Fibroblast of the conjunctiva (primary cell): ENCODE results near the gene UNC5B.

Experiments
- DNase-seq: peaks from one replicate; pipeline ENCODE4 v3.0.0-alpha.2; 2010; ENCODE audit warnings: low read depth

The UNC5B gene

GRCh38 chr10:71255550-71255807 is 43.1 kb downstream of the UNC5B start:
- no peak for DNase-seq

DNA sequence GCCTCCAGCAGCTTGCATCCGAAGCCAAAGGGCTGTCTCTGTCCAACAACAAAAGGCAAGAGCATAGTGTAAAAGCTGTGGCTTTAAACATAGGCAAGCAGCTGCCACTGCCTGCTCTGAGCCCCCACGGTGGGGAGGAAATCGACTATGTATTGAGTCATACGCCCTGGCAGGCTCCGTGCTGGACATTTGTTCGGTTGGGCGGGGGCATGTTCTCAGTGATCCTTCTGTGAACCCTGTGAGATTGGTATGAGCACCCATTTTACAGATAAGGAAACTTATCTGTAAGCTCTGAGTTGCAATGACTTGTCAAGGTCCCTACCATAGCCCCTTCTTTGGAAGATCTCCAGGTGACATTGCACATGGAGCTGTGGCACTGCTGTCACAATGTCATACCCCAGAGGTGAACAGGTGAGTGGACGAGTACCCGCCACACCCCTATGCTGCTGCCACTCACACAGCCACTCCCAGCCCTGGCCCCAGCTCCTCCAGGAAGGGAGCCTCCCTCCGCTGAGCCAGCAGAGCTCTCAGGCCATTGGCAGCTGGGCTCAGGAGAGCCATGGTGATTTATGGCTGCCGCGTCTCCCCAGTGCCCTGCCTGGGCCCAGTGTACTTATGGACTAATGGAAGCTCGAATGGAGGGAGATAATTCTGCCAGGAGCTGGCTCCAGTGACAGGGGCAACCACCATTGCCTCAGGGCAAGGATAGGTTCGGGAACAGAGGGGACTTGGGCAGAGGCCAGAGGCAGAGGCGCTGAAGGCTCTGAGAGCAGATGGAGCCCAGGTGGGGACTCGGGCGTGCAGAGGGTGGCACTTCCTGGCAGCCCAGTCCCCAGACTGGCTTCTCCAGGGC is 43.7 kb downstream of the UNC5B start:
- DNase-seq = peak; percentile 82

GRCh38 chr10:71256661-71257318 is 44.4 kb downstream of the UNC5B start:
- DNase-seq = no peak

DNA sequence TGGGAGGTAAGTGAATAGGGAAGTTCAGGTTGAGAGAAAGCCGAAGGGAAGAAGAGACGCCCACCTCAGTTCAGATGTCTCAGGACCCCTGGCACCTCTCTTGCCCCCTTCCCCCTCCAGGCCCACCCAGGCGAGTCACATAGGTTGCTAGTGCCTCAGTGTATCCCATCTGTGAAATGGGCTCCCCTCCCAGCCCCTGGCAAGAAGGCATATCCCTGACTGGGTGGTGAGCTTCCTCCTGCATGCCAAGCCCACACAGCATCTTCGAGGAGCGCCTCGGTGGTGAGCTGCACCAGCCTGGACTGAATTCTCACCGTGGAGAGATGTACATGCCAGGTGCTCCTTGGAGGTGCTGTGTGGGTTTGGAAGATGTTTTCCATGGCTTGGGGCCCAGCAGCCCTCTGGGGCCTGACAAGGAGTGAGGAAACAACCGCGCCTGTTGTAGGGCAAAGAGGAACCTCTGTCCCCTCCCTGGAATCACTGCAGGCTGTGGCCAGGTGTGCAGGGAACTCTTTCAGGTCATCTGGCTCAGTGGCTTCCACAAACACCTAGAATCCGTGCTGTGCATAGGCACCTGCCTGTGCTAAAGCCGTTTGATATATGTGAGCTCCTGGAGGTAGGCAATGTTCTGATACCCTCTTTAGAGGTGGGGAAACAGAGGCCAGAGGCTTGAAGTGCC is 45.1 kb downstream of the UNC5B start:
- no peak for DNase-seq

- DNase-seq = no peak
These were observed 45.7 kb downstream of the UNC5B start for GRCh38 chr10:71258046-71258445.

GRCh38 chr10:71258446-71259145 is 46.2 kb downstream of the UNC5B start:
- DNase-seq = no peak

- DNase-seq = no peak
These were observed 46.9 kb downstream of the UNC5B start for GRCh38 chr10:71259282-71259681.

DNA sequence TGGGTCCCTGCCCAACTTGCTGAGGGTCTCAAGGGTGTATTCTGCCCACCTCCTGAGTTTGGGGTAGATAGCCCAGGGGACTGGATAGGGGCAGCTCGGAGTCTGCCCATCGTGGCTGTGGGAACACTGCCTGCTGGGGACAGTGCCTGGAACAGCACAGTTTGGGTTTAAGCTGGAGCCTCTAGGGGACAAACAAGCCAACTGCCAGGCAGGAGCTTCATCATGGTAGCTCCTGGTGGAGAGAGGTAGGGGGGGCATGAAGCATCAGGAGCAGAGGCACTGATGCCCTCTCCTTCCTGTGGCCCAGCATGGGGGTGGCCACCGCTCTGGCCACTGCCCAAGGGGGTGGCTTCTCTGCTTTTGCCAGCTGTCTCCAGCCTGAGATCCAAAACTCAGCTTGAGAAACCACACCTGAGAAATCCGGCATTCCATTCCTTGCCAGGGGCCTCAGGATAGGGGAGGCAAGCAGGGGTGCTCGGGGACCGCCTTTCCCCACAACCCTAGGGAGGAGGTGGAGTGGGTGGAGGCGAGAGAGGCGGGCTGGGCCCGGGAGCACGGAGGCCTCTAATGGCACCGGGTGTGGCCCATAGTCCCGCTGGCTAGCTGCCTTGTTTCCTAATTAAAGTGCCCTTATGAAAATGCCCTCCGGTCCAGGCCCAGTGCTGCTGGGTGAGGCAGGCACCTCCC is 47.6 kb downstream of the UNC5B start:
- no peak for DNase-seq

- peak; percentile 80 for DNase-seq
These were observed 48.4 kb downstream of the UNC5B start for GRCh38 chr10:71260622-71261325.

- DNase-seq = no peak
These were observed 49.7 kb downstream of the UNC5B start for GRCh38 chr10:71262027-71262426.

GRCh38 chr10:71262817-71263216 is 50.4 kb downstream of the UNC5B start:
- DNase-seq = no peak

GRCh38 chr10:71263376-71263775 is 51.0 kb downstream of the UNC5B start:
- no peak for DNase-seq

DNA sequence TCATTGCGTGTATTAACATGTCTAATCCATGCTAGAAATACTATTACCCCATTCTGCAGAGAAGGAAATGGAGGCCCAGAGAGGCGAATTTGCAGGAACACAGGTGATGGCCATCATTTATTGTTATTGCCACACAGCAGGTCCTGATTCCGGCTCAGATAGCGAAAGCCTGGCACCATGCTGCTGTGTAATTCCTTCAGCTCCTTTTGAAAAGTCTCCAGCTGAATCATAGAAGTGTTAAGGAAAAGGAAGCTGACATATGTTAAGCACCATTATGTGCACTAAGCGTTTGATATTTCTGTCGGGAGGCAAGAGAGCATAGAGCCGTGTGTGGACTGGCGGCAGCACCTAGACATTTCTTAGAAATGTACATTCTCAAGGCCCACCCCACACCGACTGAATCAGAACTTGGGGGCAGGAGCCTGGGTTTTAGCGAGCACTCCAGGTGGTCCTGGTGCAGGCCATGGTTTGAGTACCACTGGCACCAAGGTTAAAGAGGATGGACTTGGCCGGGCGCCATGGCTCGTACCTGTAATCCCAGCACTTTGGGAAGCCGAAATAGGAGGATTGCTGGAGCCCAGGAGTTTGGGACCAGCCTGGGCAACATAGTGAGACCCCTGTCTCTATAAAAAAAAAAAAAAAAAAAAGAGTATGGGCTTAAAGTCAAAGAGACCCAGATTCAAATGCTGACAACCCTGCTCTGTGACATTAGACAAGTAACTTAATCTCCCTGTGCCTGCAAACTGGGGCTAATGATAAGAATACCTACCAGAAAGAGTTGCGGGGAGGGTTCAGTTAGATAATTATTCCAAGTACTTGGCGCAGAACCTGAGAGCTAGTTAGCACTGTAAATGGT is 52.2 kb downstream of the UNC5B start:
- no peak for DNase-seq

- DNase-seq = no peak
These were observed 52.8 kb downstream of the UNC5B start for GRCh38 chr10:71265201-71265575.

- DNase-seq = no peak
These were observed 53.3 kb downstream of the UNC5B start for GRCh38 chr10:71265618-71266146.

GRCh38 chr10:71266147-71266917 is 54.0 kb downstream of the UNC5B start:
- peak; percentile 97 for DNase-seq

DNA sequence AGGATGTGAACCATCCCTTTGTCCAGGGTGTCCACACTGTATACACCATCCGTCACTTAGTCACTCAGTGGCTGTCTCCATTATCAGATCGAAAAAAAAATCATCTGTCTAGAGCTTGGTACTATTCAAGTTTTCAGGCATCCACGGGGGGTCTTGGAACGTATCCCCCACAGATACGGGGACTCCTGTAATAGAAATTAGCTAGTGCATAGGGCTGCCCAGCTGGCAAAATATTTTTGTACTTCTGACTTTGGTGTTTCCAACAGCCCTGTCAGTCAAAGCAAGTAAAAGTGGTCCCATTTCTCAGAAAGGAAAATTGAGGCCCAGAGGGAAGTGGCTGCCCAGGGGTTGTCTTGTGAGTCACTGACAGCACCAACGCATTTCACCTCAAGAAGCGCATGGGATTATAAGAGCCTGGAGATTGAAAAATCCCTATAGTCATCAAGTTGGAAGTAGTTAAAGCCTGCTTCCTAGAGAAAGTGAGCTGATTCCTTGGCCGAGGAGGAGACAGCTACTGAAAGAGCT is 54.6 kb downstream of the UNC5B start:
- DNase-seq = no peak

DNA sequence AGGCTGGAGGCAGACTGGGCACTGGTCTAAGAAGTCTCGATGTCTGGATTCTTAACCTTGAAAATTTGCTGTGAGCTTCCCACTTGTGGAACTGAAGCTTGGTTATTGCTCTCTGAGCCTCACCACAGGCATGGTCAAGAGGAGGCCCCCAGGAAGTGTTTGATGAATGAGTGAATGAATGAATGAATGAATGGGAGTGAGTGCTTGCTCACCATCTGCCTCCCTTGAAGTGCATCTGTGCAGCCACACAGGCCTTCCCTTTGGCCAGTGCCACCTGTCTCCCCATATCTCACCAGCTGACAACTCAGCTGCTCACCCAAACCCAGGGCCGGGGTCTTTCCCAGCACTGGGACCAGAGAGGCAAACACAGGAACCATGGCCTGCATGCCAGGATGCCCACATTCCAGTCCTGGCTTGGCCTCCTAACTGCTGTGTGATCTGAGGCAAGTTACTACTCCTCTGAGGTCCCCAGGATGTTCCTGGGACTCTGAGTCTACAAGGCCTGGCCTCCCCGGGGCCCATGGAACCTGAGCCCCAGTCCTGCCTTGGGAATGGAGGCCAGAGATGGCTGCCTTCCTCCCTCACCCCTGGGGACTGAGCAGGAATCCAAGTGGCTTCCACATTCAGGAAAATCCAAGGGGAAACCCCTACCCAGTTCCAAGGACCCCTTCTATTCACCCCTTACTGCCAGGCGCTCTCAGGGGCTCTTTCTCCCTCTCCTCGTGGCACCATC is 55.3 kb downstream of the UNC5B start:
- no peak for DNase-seq
